ENCODE data around the gene PDZK1.

PDZK1 gene

GRCh38 chr1:145717833-145718232 lies 10.7 kb upstream of the PDZK1 start:
- Histone ChIP-seq H3K27me3 (ENCODE audit: insufficient read depth, insufficient read length) (peaks cover 21% of the 10 kb centered on the region), H3K4me1 (ENCODE audit: insufficient read depth, insufficient read length) (peaks cover 14% of the 10 kb centered on the region), H3K9me3 (ENCODE audit: insufficient read depth, low read length) (no peaks in the 10 kb centered on the region), H3K36me3 (ENCODE audit: insufficient read depth, insufficient read length, low read length) (no peaks in the 10 kb centered on the region), H3K4me3 (ENCODE audit: insufficient read length, low read depth) (no peak overlapping the region), H3K9ac (ENCODE audit: insufficient read length, low read depth) (no peak overlapping the region)
- DNase-seq (ENCODE audit: low read depth, low spot score) = no peak
- no peak for TF ChIP-seq ZNF274 (IDR thresholded peaks at IDR 0.05; ENCODE audit: low read depth, low read length)
- TF ChIP-seq YY1 (IDR thresholded peaks at IDR 0.05; ENCODE audit: insufficient read depth, insufficient read length) = no peak
- no peak for TF ChIP-seq SUZ12 (IDR thresholded peaks at IDR 0.05; ENCODE audit: extremely low read depth, insufficient read depth, insufficient read length)

- Histone ChIP-seq H3K27me3 (ENCODE audit: insufficient read depth, insufficient read length) (peaks cover 16% of the 10 kb centered on the region), H3K36me3 (ENCODE audit: insufficient read depth, insufficient read length, low read length) (no peaks in the 10 kb centered on the region), H3K4me3 (ENCODE audit: insufficient read length, low read depth) (no peak overlapping the region), H3K9ac (ENCODE audit: insufficient read length, low read depth) (no peak overlapping the region), H3K9me3 (ENCODE audit: insufficient read depth, low read length) (no peaks in the 10 kb centered on the region), H3K4me1 (ENCODE audit: insufficient read depth, insufficient read length) (peaks cover 14% of the 10 kb centered on the region)
- DNase-seq (ENCODE audit: low read depth, low spot score) = no peak
- TF ChIP-seq ZNF274 (IDR thresholded peaks at IDR 0.05; ENCODE audit: low read depth, low read length) (no peak), YY1 (IDR thresholded peaks at IDR 0.05; ENCODE audit: insufficient read depth, insufficient read length) (no peak), SUZ12 (IDR thresholded peaks at IDR 0.05; ENCODE audit: extremely low read depth, insufficient read depth, insufficient read length) (no peak)
Observed at GRCh38 chr1:145716641-145717345, 9.6 kb upstream of the PDZK1 start.

GRCh38 chr1:145714524-145715111 lies 7.5 kb upstream of the PDZK1 start:
- no peak for DNase-seq (ENCODE audit: low read depth, low spot score)
- H3K36me3 ChIP-seq (ENCODE audit: insufficient read depth, insufficient read length, low read length) = no peaks in the 10 kb centered on the region

GRCh38 chr1:145711213-145711651 lies 4.1 kb upstream of the PDZK1 start:
- H3K9me3 ChIP-seq (ENCODE audit: insufficient read depth, low read length) = no peaks in the 10 kb centered on the region
- peaks cover 22% of the 10 kb centered on the region for H3K4me1 ChIP-seq (ENCODE audit: insufficient read depth, insufficient read length)
- H3K27me3 ChIP-seq (ENCODE audit: insufficient read depth, insufficient read length) = no peaks in the 10 kb centered on the region
- H3K36me3 ChIP-seq (ENCODE audit: insufficient read depth, insufficient read length, low read length) = no peaks in the 10 kb centered on the region
- TF ChIP-seq YY1 (IDR thresholded peaks at IDR 0.05; ENCODE audit: insufficient read depth, insufficient read length) (no peak), SUZ12 (IDR thresholded peaks at IDR 0.05; ENCODE audit: extremely low read depth, insufficient read depth, insufficient read length) (no peak), ZNF274 (IDR thresholded peaks at IDR 0.05; ENCODE audit: low read depth, low read length) (no peak)
- no peak overlapping the region for H3K9ac ChIP-seq (ENCODE audit: insufficient read length, low read depth)
- DNase-seq (ENCODE audit: low read depth, low spot score) = no peak
- no peak overlapping the region for H3K4me3 ChIP-seq (ENCODE audit: insufficient read length, low read depth)

More at GRCh38 chr1:145714524-145715111, 7.5 kb upstream of the PDZK1 start:
- Histone ChIP-seq H3K9ac (ENCODE audit: insufficient read length, low read depth) (no peak overlapping the region), H3K27me3 (ENCODE audit: insufficient read depth, insufficient read length) (peaks cover 3% of the 10 kb centered on the region), H3K4me1 (ENCODE audit: insufficient read depth, insufficient read length) (peaks cover 14% of the 10 kb centered on the region), H3K4me3 (ENCODE audit: insufficient read length, low read depth) (no peak overlapping the region), H3K9me3 (ENCODE audit: insufficient read depth, low read length) (no peaks in the 10 kb centered on the region)
- TF ChIP-seq SUZ12 (IDR thresholded peaks at IDR 0.05; ENCODE audit: extremely low read depth, insufficient read depth, insufficient read length) = no peak
- no peak for TF ChIP-seq ZNF274 (IDR thresholded peaks at IDR 0.05; ENCODE audit: low read depth, low read length)

GRCh38 chr1:145710291-145711027 lies 3.3 kb upstream of the PDZK1 start:
- peaks cover 15% of the 10 kb centered on the region for H3K4me1 ChIP-seq (ENCODE audit: insufficient read depth, insufficient read length)
- no peak for DNase-seq (ENCODE audit: low read depth, low spot score)
- H3K27me3 ChIP-seq (ENCODE audit: insufficient read depth, insufficient read length) = no peaks in the 10 kb centered on the region
- no peaks in the 10 kb centered on the region for H3K36me3 ChIP-seq (ENCODE audit: insufficient read depth, insufficient read length, low read length)
- no peak overlapping the region for H3K9ac ChIP-seq (ENCODE audit: insufficient read length, low read depth)
- TF ChIP-seq SUZ12 (IDR thresholded peaks at IDR 0.05; ENCODE audit: extremely low read depth, insufficient read depth, insufficient read length) (no peak), ZNF274 (IDR thresholded peaks at IDR 0.05; ENCODE audit: low read depth, low read length) (no peak), YY1 (IDR thresholded peaks at IDR 0.05; ENCODE audit: insufficient read depth, insufficient read length) (no peak)
- no peaks in the 10 kb centered on the region for H3K9me3 ChIP-seq (ENCODE audit: insufficient read depth, low read length)
- no peak overlapping the region for H3K4me3 ChIP-seq (ENCODE audit: insufficient read length, low read depth)

- Histone ChIP-seq H3K9ac (ENCODE audit: insufficient read length, low read depth) (no peak overlapping the region), H3K9me3 (ENCODE audit: insufficient read depth, low read length) (no peaks in the 10 kb centered on the region), H3K4me1 (ENCODE audit: insufficient read depth, insufficient read length) (peaks cover 10% of the 10 kb centered on the region), H3K27me3 (ENCODE audit: insufficient read depth, insufficient read length) (no peaks in the 10 kb centered on the region), H3K36me3 (ENCODE audit: insufficient read depth, insufficient read length, low read length) (no peaks in the 10 kb centered on the region), H3K4me3 (ENCODE audit: insufficient read length, low read depth) (no peak overlapping the region)
- TF ChIP-seq ZNF274 (IDR thresholded peaks at IDR 0.05; ENCODE audit: low read depth, low read length) (no peak), YY1 (IDR thresholded peaks at IDR 0.05; ENCODE audit: insufficient read depth, insufficient read length) (no peak), SUZ12 (IDR thresholded peaks at IDR 0.05; ENCODE audit: extremely low read depth, insufficient read depth, insufficient read length) (no peak)
- DNase-seq (ENCODE audit: low read depth, low spot score) = no peak
Observed at GRCh38 chr1:145708063-145708462, 895 bp upstream of the PDZK1 start.

GRCh38 chr1:145706086-145706664 lies 993 bp downstream of the PDZK1 start:
- no peak for DNase-seq (ENCODE audit: low read depth, low spot score)
- no peak for TF ChIP-seq SUZ12 (IDR thresholded peaks at IDR 0.05; ENCODE audit: extremely low read depth, insufficient read depth, insufficient read length)
- TF ChIP-seq ZNF274 (IDR thresholded peaks at IDR 0.05; ENCODE audit: low read depth, low read length) = no peak
- TF ChIP-seq YY1 (IDR thresholded peaks at IDR 0.05; ENCODE audit: insufficient read depth, insufficient read length) = no peak

More at GRCh38 chr1:145706086-145706664, 993 bp downstream of the PDZK1 start:
- Histone ChIP-seq H3K9me3 (ENCODE audit: insufficient read depth, low read length) (no peaks in the 10 kb centered on the region), H3K27me3 (ENCODE audit: insufficient read depth, insufficient read length) (no peaks in the 10 kb centered on the region), H3K9ac (ENCODE audit: insufficient read length, low read depth) (no peak overlapping the region), H3K4me1 (ENCODE audit: insufficient read depth, insufficient read length) (peaks cover 10% of the 10 kb centered on the region), H3K36me3 (ENCODE audit: insufficient read depth, insufficient read length, low read length) (no peaks in the 10 kb centered on the region), H3K4me3 (ENCODE audit: insufficient read length, low read depth) (no peak overlapping the region)
